Measurements from ENCODE around the gene CSDE1. TPM values are rescaled to one million over a fixed set of nuclear protein-coding genes. Genes with fewer than 3 reads are reported as not detected.

CSDE1 gene
- total and polyA plus RNA-seq, 10 donors: 102 to 1,126 (median 426) TPM

- H3K4me1 ChIP-seq: peaks cover 0 to 23% (median 12%) of the 10 kb centered on the region in 6 donors
- intact Hi-C loops (cut with DNase I; ENCODE audit: low total_unique reads): no loop called here
- WGBS, 5 donors: 43 to 55% (median 54%) methylated on average over 13 of the region's 13 CpGs
- no peak for DNase-seq
- H3K4me3 ChIP-seq: peak overlapping the region; percentile 62 to 80 (median 73)
- H3K9me3 ChIP-seq: no peaks in the 10 kb centered on the region
- H3K27ac ChIP-seq: peak overlapping the region; percentile 37 to 79 (median 71)
- TF ChIP-seq POLR2A (IDR thresholded peaks at IDR 0.05) (no peak), POLR2AphosphoS5 (IDR thresholded peaks at IDR 0.05) (no peak), CTCF (IDR thresholded peaks at IDR 0.05 in 8 of 11, conservative IDR thresholded peaks at IDR 0.05 in 3 of 11) (no peak)
- H3K27me3 ChIP-seq (replicated peaks in 1 of 7): peaks cover 0 to 14% (median 0%) of the 10 kb centered on the region in 7 donors
- H3K36me3 ChIP-seq: no peaks in the 10 kb centered on the region
Observed at GRCh38 chr1:114668784-114669561, 88.8 kb downstream of the CSDE1 start.

- intact Hi-C loops (cut with DNase I; ENCODE audit: low total_unique reads): no loop called here
- Histone ChIP-seq H3K9me3 (no peaks in the 10 kb centered on the region), H3K27ac (no peak overlapping the region), H3K4me3 (no peak overlapping the region), H3K4me1 (peaks cover 0 to 23% (median 12%) of the 10 kb centered on the region in 6 donors), H3K36me3 (no peaks in the 10 kb centered on the region), H3K27me3 (replicated peaks in 1 of 7) (peaks cover 0 to 14% (median 0%) of the 10 kb centered on the region in 7 donors)
- 75 to 91% (median 82%) methylated on average over 4 of the region's 4 CpGs for WGBS, 5 donors
- no peak for DNase-seq
- no peak for TF ChIP-seq POLR2AphosphoS5 (IDR thresholded peaks at IDR 0.05)
- no peak for TF ChIP-seq POLR2A (IDR thresholded peaks at IDR 0.05)
- TF ChIP-seq CTCF (IDR thresholded peaks at IDR 0.05 in 8 of 11, conservative IDR thresholded peaks at IDR 0.05 in 3 of 11): no peak
Observed at GRCh38 chr1:114668373-114668772, 89.4 kb downstream of the CSDE1 start.

- no peak for TF ChIP-seq POLR2A (IDR thresholded peaks at IDR 0.05)
- no peak for TF ChIP-seq POLR2AphosphoS5 (IDR thresholded peaks at IDR 0.05)
- no peak for TF ChIP-seq CTCF (IDR thresholded peaks at IDR 0.05 in 8 of 11, conservative IDR thresholded peaks at IDR 0.05 in 3 of 11)
- no peaks in the 10 kb centered on the region for H3K9me3 ChIP-seq
- WGBS, 5 donors: 84 to 98% (median 90%) methylated on average over 3 of the region's 3 CpGs
- H3K27ac ChIP-seq: no peak overlapping the region
- H3K27me3 ChIP-seq (replicated peaks in 1 of 7): peaks cover 0 to 14% (median 0%) of the 10 kb centered on the region in 7 donors
- intact Hi-C loops (cut with DNase I; ENCODE audit: low total_unique reads): no loop called here
- no peaks in the 10 kb centered on the region for H3K36me3 ChIP-seq
- DNase-seq: no peak
- H3K4me3 ChIP-seq: no peak overlapping the region
- peaks cover 0 to 23% (median 12%) of the 10 kb centered on the region in 6 donors for H3K4me1 ChIP-seq
Observed at GRCh38 chr1:114666954-114667353, 90.8 kb downstream of the CSDE1 start.

Small RNA genes lying within 50 kb of the gene (small RNA-seq; reads per million reads assigned to genes)
- gene RN7SL432P: 0 reads per million in 4 donors
- 0 reads per million in 4 donors for gene RNY1P13

Other genes with a start within 250 kb of the CSDE1 start
- gene TRIM33, start 246.8 kb downstream of the CSDE1 start, total RNA-seq: 10 to 100 TPM; 36.6 to 59.4 (median 47.3) TPM
- gene TRIM33, start 246.8 kb downstream of the CSDE1 start, polyA plus RNA-seq: 10 to 100 TPM in 2 of 3 donors, 1 to 10 TPM in 1; 8.9 to 17.5 (median 10.8) TPM
- gene BCAS2, start 176.4 kb downstream of the CSDE1 start, total RNA-seq: 10 to 100 TPM; 20.3 to 29.7 (median 28.4) TPM
- 10 to 100 TPM; 23.3 to 37.1 (median 33.2) TPM for gene BCAS2, start 176.4 kb downstream of the CSDE1 start, polyA plus RNA-seq
- gene DENND2C, start 87.9 kb downstream of the CSDE1 start, total RNA-seq: 1 to 10 TPM; 1.3 to 3.1 (median 1.9) TPM
- under 1 TPM; 0.28 to 0.29 (median 0.29) TPM for gene DENND2C, start 87.9 kb downstream of the CSDE1 start, polyA plus RNA-seq
- gene AMPD1, start 62.4 kb downstream of the CSDE1 start, total RNA-seq: 1 to 10 TPM in 5 of 7 donors, under 1 TPM in 2; 0.28 to 3.1 (median 1.2) TPM
- gene AMPD1, start 62.4 kb downstream of the CSDE1 start, polyA plus RNA-seq: 1 to 10 TPM in 1 of 3 donors, under 1 TPM in 2; 0.09 to 1.2 (median 0.52) TPM
- 10 to 100 TPM; 27.0 to 45.3 (median 32.5) TPM for gene NRAS, start 41.2 kb downstream of the CSDE1 start, total RNA-seq
- gene NRAS, start 41.2 kb downstream of the CSDE1 start, polyA plus RNA-seq: 10 to 100 TPM; 14.0 to 21.0 (median 18.1) TPM
- gene SIKE1, start 22.7 kb upstream of the CSDE1 start, total RNA-seq: 10 to 100 TPM; 28.1 to 51.0 (median 39.8) TPM
- gene SIKE1, start 22.7 kb upstream of the CSDE1 start, polyA plus RNA-seq: 10 to 100 TPM; 10.1 to 16.2 (median 16.1) TPM
- not detected for gene SYCP1, start 96.9 kb upstream of the CSDE1 start, total RNA-seq
- gene SYCP1, start 96.9 kb upstream of the CSDE1 start, polyA plus RNA-seq: not detected

Data from spleen (tissue), 11 donors.